ENCODE measurements around the gene ERFE. TPM values are rescaled to one million over a fixed set of nuclear protein-coding genes. Genes with fewer than 3 reads are reported as not detected.

The ERFE gene
- polyA plus RNA-seq, 1 donor = 6.3 TPM

GRCh38 chr2:238155761-238156694, 2.7 kb upstream of the ERFE start:
- DNase-seq = no peak

GRCh38 chr2:238157506-238158017, 1.2 kb upstream of the ERFE start:
- no peak for DNase-seq

- no peak for DNase-seq
Measured at GRCh38 chr2:238158018-238158508, 707 bp upstream of the ERFE start.

GRCh38 chr2:238159071-238159539, 335 bp downstream of the ERFE start:
- no peak for DNase-seq

GRCh38 chr2:238159661-238160205, 963 bp downstream of the ERFE start:
- no peak for DNase-seq

GRCh38 chr2:238160206-238161129, 1.7 kb downstream of the ERFE start:
- DNase-seq = no peak

- no peak for DNase-seq
Measured at GRCh38 chr2:238161291-238162051, 2.7 kb downstream of the ERFE start.

GRCh38 chr2:238162251-238162845, 3.6 kb downstream of the ERFE start:
- no peak for DNase-seq

- DNase-seq = no peak
Measured at GRCh38 chr2:238162846-238163441, 4.2 kb downstream of the ERFE start.

- DNase-seq = no peak
Measured at GRCh38 chr2:238163481-238164198, 4.9 kb downstream of the ERFE start.

GRCh38 chr2:238164906-238165287, 6.1 kb downstream of the ERFE start:
- no peak for DNase-seq

- no peak for DNase-seq
Measured at GRCh38 chr2:238165288-238165921, 6.6 kb downstream of the ERFE start.

- DNase-seq = no peak
Measured at GRCh38 chr2:238166391-238167343, 7.9 kb downstream of the ERFE start.

- DNase-seq = no peak
Measured at GRCh38 chr2:238167344-238167715, 8.6 kb downstream of the ERFE start.

GRCh38 chr2:238167761-238168160, 9.0 kb downstream of the ERFE start:
- no peak for DNase-seq

GRCh38 chr2:238168196-238169047, 9.7 kb downstream of the ERFE start:
- no peak for DNase-seq

- no peak for DNase-seq
Measured at GRCh38 chr2:238169048-238169707, 10.4 kb downstream of the ERFE start.

Data from hindlimb muscle (tissue), 1 donor.